SK-N-SH treated with all-trans-retinoic acid at 6 μM for 48 hours (cell line): ENCODE measurements around the gene MIEN1.

ENCODE experiments used
- ARNTL ChIP-seq: fragments of 450-650 bp; formaldehyde crosslinking; IDR thresholded peaks from 2 replicates; pipeline ENCODE4 v1.5.0; 2020; ENCODE audit warnings: low read depth, mild to moderate bottlenecking, moderate library complexity, borderline replicate concordance
- PATZ1 ChIP-seq: fragments of 250-450 bp; sonication (Bioruptor Pico); IDR thresholded peaks from 2 replicates; pipeline ENCODE4 v1.8.0; 2020; ENCODE audit warnings: mild to moderate bottlenecking, moderate library complexity, borderline replicate concordance
- ZFP3 ChIP-seq: fragments of 250-450 bp; sonication (Bioruptor Pico); IDR thresholded peaks from 2 replicates; pipeline ENCODE4 v1.5.0; 2020; ENCODE audit warnings: mild to moderate bottlenecking, moderate library complexity
- ZNF8 ChIP-seq: fragments of 450-650 bp; formaldehyde crosslinking; IDR thresholded peaks from 2 replicates; pipeline ENCODE4 v1.5.0; 2020; ENCODE audit warnings: mild to moderate bottlenecking, moderate library complexity

GRCh38 chr17:39765766-39766165 is 35.4 kb upstream of the MIEN1 start:
- TF ChIP-seq ZNF8 (CRISPR knock-in tag) (no peak), PATZ1 (no peak), ZFP3 (no peak), ARNTL (CRISPR knock-in tag) (no peak)
